Tibial nerve (tissue), 4 donors: ENCODE results near the gene MICAL2.

Experiments used
- CTCF ChIP-seq, 5 experiments: fragments of 200-600 bp in 3 of 5; fragments of 450-650 bp in 2 of 5; sonication (generic) in 3 of 5; IDR thresholded peaks; one replicate each; pipeline ENCODE4 v1.5.1; 2016 to 2019; ENCODE audit warnings: antibody characterized with exemption in 5 of 5, mild to moderate bottlenecking in 3 of 5, moderate library complexity in 2 of 5
- EP300 ChIP-seq, 2 donors: sonication (generic); formaldehyde crosslinking; IDR thresholded peaks; one replicate each; pipeline ENCODE4 v1.6.1; 2017; ENCODE audit warnings: antibody characterized with exemption in 2 of 2, mild to moderate bottlenecking in 1 of 2
- POLR2A ChIP-seq, 2 donors: fragments of 450-650 bp; IDR thresholded peaks; one replicate each; pipeline ENCODE4 v1.6.1; 2017; ENCODE audit warnings: antibody characterized with exemption in 2 of 2, mild to moderate bottlenecking in 2 of 2, moderate library complexity in 2 of 2

- TF ChIP-seq EP300 (IDR thresholded peaks at IDR 0.05) (peak in 1 of 2 donors; percentile 30), CTCF (IDR thresholded peaks at IDR 0.05) (no peak), POLR2A (IDR thresholded peaks at IDR 0.05) (no peak)
These were observed 75.5 kb downstream of the MICAL2 start for GRCh38 chr11:12185914-12186313.
